Left ventricle myocardium inferior (tissue), 1 donor: ENCODE results near the gene SNW1. TPM values are rescaled to one million over a fixed set of nuclear protein-coding genes. Genes with fewer than 3 reads are reported as not detected.
"Not testable (repeated sequence)": the region's sequence is repeated elsewhere in the genome, so short reads cannot be mapped to it uniquely, and the experiment has no call there.

Experiments used
- DNase-seq: peaks from one replicate; pipeline ENCODE4 v3.0.0-alpha.2; 2020
- H3K27ac ChIP-seq: fragments of 200-600 bp; replicated peaks from 2 replicates; pipeline ENCODE4 v1.8.0; 2021
- H3K27me3 ChIP-seq: fragments of 200-600 bp; 2 replicates; pipeline ENCODE4 v1.8.0; 2021; ENCODE audit warnings: low read depth
- H3K36me3 ChIP-seq: fragments of 200-600 bp; 2 replicates; pipeline ENCODE4 v1.8.0; 2021
- H3K4me1 ChIP-seq: fragments of 200-600 bp; 2 replicates; pipeline ENCODE4 v1.8.0; 2021
- H3K4me3 ChIP-seq: fragments of 200-600 bp; 2 replicates; pipeline ENCODE4 v1.8.0; 2021; ENCODE audit warnings: mild to moderate bottlenecking, moderate library complexity
- H3K9me3 ChIP-seq: fragments of 200-600 bp; replicated peaks from 2 replicates; pipeline ENCODE4 v1.8.0; 2021
- intact Hi-C: fragments of 100-400 bp; cut with micrococcal nuclease; formaldehyde crosslinking; loops from one replicate; pipeline ENCODE4 v1.11.0; 2022
- total RNA-seq: library from RNA; stranded (reverse); fragmentation: NEBNext Ultra II Directional; extraction: Animal tissue kit (Norgen Biotek cat#: 25700); gene quantifications from one replicate; pipeline ENCODE4 v1.2.1, GENCODE V29; 2021
- TF ChIP-seq, protein P1 (sequence below): fragments of 200-600 bp; IDR thresholded peaks from 2 replicates; pipeline ENCODE4 v1.8.0; 2021; ENCODE audit warnings: antibody characterized with exemption, mild to moderate bottlenecking, borderline replicate concordance
- donor health status: DM: no; HTN: yes; CAD: no; lungs with severe emphysema.

The SNW1 gene
- total RNA-seq, 1 donor from 2014 or later = 52.6 TPM

DNA sequence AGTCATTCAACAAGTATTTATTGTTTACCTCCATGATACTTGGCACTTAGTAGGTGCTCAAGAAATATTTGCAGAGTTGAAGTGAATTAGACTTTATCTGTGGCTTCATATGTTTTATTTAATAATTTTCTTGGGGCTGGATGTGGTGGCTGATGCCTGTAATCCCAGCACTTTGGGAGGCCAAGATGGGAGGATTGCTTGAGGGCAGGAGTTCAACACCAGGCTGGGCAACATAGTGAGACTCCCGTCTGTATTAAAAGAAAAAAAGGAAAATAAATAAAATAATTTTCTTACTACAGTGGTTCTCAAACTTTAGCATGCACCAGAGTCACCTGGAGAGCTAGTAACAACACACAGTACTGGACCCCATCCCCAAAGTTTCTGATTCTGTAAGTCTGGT is 39.9 kb upstream of the SNW1 start:
- TF ChIP-seq, protein P1, sequence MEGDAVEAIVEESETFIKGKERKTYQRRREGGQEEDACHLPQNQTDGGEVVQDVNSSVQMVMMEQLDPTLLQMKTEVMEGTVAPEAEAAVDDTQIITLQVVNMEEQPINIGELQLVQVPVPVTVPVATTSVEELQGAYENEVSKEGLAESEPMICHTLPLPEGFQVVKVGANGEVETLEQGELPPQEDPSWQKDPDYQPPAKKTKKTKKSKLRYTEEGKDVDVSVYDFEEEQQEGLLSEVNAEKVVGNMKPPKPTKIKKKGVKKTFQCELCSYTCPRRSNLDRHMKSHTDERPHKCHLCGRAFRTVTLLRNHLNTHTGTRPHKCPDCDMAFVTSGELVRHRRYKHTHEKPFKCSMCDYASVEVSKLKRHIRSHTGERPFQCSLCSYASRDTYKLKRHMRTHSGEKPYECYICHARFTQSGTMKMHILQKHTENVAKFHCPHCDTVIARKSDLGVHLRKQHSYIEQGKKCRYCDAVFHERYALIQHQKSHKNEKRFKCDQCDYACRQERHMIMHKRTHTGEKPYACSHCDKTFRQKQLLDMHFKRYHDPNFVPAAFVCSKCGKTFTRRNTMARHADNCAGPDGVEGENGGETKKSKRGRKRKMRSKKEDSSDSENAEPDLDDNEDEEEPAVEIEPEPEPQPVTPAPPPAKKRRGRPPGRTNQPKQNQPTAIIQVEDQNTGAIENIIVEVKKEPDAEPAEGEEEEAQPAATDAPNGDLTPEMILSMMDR = no peak
- H3K27ac ChIP-seq = peak overlapping the region; percentile 95
- peaks cover 32% of the 10 kb centered on the region for H3K4me1 ChIP-seq
- no peaks in the 10 kb centered on the region for H3K9me3 ChIP-seq
- DNase-seq = no peak
- intact Hi-C loops = no loop called here
- H3K36me3 ChIP-seq = no peaks in the 10 kb centered on the region
- peak overlapping the region; percentile 76 for H3K4me3 ChIP-seq
- H3K27me3 ChIP-seq = no peaks in the 10 kb centered on the region

DNA sequence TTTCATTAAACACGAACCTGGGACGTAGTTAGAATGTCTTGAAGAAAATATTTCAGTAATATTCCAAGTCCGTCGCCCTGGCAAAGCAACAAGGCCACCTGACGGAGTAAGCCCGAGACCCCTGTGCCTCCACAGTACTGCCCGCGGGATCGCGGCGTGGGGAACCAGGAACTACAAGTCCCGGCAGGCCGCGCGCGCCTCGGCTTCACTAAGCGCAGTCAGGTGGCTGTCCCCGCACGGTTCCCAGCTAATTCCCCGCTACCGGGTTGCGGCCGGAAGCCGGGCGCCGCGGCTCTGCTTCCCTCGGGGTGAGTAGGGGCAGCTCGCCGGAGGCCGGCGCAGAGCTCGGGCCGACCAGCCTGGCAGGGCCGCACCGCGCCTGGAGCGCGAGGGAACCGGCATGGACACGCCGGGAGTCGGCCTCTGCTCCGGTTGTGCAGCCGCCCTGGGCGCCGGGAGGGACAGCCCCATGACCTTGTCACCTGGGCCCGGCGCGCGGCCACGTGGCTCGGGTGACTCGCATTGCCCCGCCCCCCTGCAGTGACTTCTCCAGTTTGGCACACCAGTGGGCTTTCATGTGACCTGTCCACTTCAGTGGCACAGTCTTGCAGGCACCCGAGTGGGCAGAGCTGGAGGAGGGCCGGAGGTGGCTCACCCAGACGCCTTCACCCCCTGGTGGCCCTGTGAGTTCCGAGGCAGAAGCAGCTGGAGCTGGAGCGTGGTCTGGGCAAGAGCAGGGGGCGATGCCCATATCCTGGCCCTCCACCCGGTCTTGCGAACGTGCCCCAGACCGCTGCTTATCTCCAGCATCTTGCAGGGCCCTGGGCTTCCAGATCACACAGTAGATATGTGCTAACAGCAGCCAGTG is 39.1 kb upstream of the SNW1 start, which contains the start of gene ADCK1:
TSS of gene ADCK1 (plus strand) at position 247 of the 868 bp plus-strand sequence. CDS start 18,870 bp downstream, outside the sequence.
- Histone ChIP-seq H3K9me3 (no peaks in the 10 kb centered on the region), H3K27ac (peak within 1 kb of the TSS; percentile 95), H3K27me3 (no peaks in the 10 kb centered on the region), H3K4me1 (peaks cover 32% of the 10 kb centered on the region), H3K4me3 (peak within 1 kb of the TSS; percentile 76), H3K36me3 (no peaks in the 10 kb centered on the region)
- TF ChIP-seq, protein P1 = peak; percentile 59
- peak; percentile 92 for DNase-seq
- intact Hi-C loops = no loop called here

DNA sequence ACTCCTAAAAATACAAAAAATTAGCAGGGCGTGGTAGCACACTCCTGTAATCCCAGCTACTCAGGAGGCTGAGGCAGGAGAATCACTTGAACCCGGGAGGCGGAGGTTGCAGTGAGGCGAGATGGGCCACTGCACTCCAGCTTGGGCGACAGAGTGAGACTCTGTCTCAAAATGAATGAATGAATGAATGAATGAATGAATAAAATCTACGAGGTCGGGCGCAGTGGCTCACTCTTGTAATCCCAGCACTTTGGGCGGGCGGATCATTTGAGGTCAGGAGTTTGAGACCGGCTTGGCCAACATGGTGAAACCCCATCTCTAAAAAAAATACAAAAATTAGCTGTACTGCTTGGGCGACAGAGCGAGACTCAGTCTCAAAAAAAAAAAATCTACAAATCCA is 38.5 kb upstream of the SNW1 start:
- DNase-seq, intact Hi-C loops, H3K27me3 ChIP-seq, H3K36me3 ChIP-seq, H3K9me3 ChIP-seq: not testable (repeated sequence)
- Histone ChIP-seq H3K27ac (peak overlapping the region; percentile 95), H3K4me1 (peaks cover 32% of the 10 kb centered on the region), H3K4me3 (peak overlapping the region; percentile 76)

DNA sequence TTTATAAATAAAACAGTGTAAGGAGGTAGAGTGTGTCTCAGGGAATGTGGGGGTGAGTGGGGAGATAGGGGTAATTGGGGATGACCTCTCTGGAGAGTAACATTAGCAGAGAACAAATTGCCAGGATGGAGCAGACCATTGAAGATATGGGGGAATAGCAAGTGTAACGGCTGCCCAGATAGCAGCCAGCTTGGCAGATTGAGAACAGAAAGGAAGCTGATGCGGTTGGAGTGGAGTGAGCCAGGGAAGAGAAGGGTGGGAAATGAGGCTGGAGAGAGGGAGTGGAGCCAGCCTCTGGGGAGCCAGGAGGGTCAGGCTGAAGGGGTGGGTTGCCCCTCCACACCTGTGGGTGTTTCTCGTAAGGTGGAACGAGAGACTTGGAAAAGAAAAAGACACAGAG is 33.4 kb upstream of the SNW1 start:
- DNase-seq = no peak
- Histone ChIP-seq H3K27me3 (no peaks in the 10 kb centered on the region), H3K4me3 (no peak overlapping the region), H3K27ac (no peak overlapping the region), H3K36me3 (no peaks in the 10 kb centered on the region), H3K4me1 (peaks cover 5% of the 10 kb centered on the region), H3K9me3 (no peaks in the 10 kb centered on the region)
- TF ChIP-seq, protein P1 = no peak
- intact Hi-C loops = no loop called here

- H3K4me1 ChIP-seq, H3K27me3 ChIP-seq, intact Hi-C loops, H3K4me3 ChIP-seq, H3K27ac ChIP-seq, H3K36me3 ChIP-seq, DNase-seq, H3K9me3 ChIP-seq: not testable (repeated sequence)
These were observed 32.3 kb upstream of the SNW1 start for GRCh38 chr14:77793255-77793654.

DNA sequence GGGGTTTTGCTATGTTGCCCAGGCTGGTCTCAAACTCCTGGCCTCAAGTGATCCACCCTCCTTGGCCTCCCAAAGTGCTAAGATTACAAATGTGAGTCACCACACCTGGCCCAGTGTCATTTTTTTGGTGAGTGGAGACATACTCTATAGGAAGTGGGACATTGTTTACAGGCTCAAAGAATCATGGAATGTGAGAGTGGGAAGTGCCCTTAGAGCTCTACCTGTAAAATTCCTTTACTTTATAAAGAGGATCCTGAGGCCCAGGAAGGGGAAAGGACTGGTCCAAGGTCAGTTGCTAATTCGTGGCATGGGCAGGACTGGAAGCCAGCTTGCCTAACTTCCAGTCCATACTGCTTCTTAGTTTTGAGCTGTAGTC is 30.3 kb upstream of the SNW1 start:
- TF ChIP-seq, protein P1 = no peak
- H3K4me1 ChIP-seq = peaks cover 3% of the 10 kb centered on the region
- intact Hi-C loops = no loop called here
- H3K4me3 ChIP-seq = no peak overlapping the region
- H3K27me3 ChIP-seq = peaks cover 3% of the 10 kb centered on the region
- H3K36me3 ChIP-seq = no peaks in the 10 kb centered on the region
- H3K9me3 ChIP-seq = no peaks in the 10 kb centered on the region
- no peak overlapping the region for H3K27ac ChIP-seq
- no peak for DNase-seq
